Measurements from ENCODE around the gene UCP3. TPM values are rescaled to one million over a fixed set of nuclear protein-coding genes. Genes with fewer than 3 reads are reported as not detected.
A peak's percentile ranks its signal among the peaks of the same experiment; 100 is the strongest.

Gene UCP3
- total RNA-seq, 1 donor from 2014 or later, result 2.0 TPM

- Histone ChIP-seq H3K27ac (ENCODE audit: low read depth, low read length) (no peak overlapping the region), H2AFZ (ENCODE audit: low read depth, low read length) (no peak overlapping the region), H3K4me2 (ENCODE audit: low read length) (no peak overlapping the region), H3K27me3 (ENCODE audit: insufficient read depth, low read length) (no peaks in the 10 kb centered on the region), H4K20me1 (ENCODE audit: insufficient read depth, low read length) (no peaks in the 10 kb centered on the region), H3K9me3 (ENCODE audit: insufficient read depth, low read depth, low read length) (no peaks in the 10 kb centered on the region), H3K36me3 (ENCODE audit: insufficient read depth, low read length) (no peaks in the 10 kb centered on the region), H3K4me1 (ENCODE audit: insufficient read depth, low read length) (no peaks in the 10 kb centered on the region), H3K79me2 (ENCODE audit: insufficient read depth, low read length) (no peaks in the 10 kb centered on the region), H3K9ac (ENCODE audit: low read length) (no peak overlapping the region), H3K4me3 (ENCODE audit: insufficient read depth, low read depth, low read length) (no peak overlapping the region)
- peaks cover 5% of the 10 kb centered on the region for H3K4me1 Mint-ChIP-seq (ENCODE audit: low read depth, unreplicated experiment)
- no peak for TF ChIP-seq EZH2 (IDR thresholded peaks at IDR 0.05; ENCODE audit: insufficient read depth, low read length)
- no peak for TF ChIP-seq CTCF (IDR thresholded peaks at IDR 0.05; ENCODE audit: insufficient read depth, low read depth, low read length)
- FAIRE-seq (no peak), DNase-seq (ENCODE audit: low read depth) (no peak)
- no peak overlapping the region for H3K4me3 Mint-ChIP-seq (ENCODE audit: unreplicated experiment)
- H3K27ac Mint-ChIP-seq (ENCODE audit: unreplicated experiment), result no peak overlapping the region
- H3K9me3 Mint-ChIP-seq (ENCODE audit: unreplicated experiment), result no peaks in the 10 kb centered on the region
- peaks cover 3% of the 10 kb centered on the region for H3K36me3 Mint-ChIP-seq (ENCODE audit: low read depth, unreplicated experiment)
- H3K27me3 Mint-ChIP-seq (ENCODE audit: low read depth, unreplicated experiment), result no peaks in the 10 kb centered on the region
Measured at GRCh38 chr11:73969091-73969490, 39.8 kb downstream of the UCP3 start.

- no peak overlapping the region for H3K27ac Mint-ChIP-seq (ENCODE audit: unreplicated experiment)
- Histone ChIP-seq H3K9me3 (ENCODE audit: insufficient read depth, low read depth, low read length) (no peaks in the 10 kb centered on the region), H3K9ac (ENCODE audit: low read length) (no peak overlapping the region), H3K27ac (ENCODE audit: low read depth, low read length) (no peak overlapping the region), H3K4me1 (ENCODE audit: insufficient read depth, low read length) (no peaks in the 10 kb centered on the region), H3K27me3 (ENCODE audit: insufficient read depth, low read length) (no peaks in the 10 kb centered on the region), H2AFZ (ENCODE audit: low read depth, low read length) (no peak overlapping the region), H3K4me2 (ENCODE audit: low read length) (no peak overlapping the region), H3K4me3 (ENCODE audit: insufficient read depth, low read depth, low read length) (no peak overlapping the region), H3K36me3 (ENCODE audit: insufficient read depth, low read length) (no peaks in the 10 kb centered on the region), H3K79me2 (ENCODE audit: insufficient read depth, low read length) (no peaks in the 10 kb centered on the region), H4K20me1 (ENCODE audit: insufficient read depth, low read length) (no peaks in the 10 kb centered on the region)
- no peaks in the 10 kb centered on the region for H3K9me3 Mint-ChIP-seq (ENCODE audit: unreplicated experiment)
- H3K27me3 Mint-ChIP-seq (ENCODE audit: low read depth, unreplicated experiment), result no peaks in the 10 kb centered on the region
- no peak for FAIRE-seq
- peaks cover 3% of the 10 kb centered on the region for H3K4me1 Mint-ChIP-seq (ENCODE audit: low read depth, unreplicated experiment)
- no peak for DNase-seq (ENCODE audit: low read depth)
- peaks cover 3% of the 10 kb centered on the region for H3K36me3 Mint-ChIP-seq (ENCODE audit: low read depth, unreplicated experiment)
- H3K4me3 Mint-ChIP-seq (ENCODE audit: unreplicated experiment), result peak overlapping the region; percentile 5
- TF ChIP-seq EZH2 (IDR thresholded peaks at IDR 0.05; ENCODE audit: insufficient read depth, low read length), result no peak
- no peak for TF ChIP-seq CTCF (IDR thresholded peaks at IDR 0.05; ENCODE audit: insufficient read depth, low read depth, low read length)
Measured at GRCh38 chr11:73968356-73968966, 40.4 kb downstream of the UCP3 start.

- FAIRE-seq (no peak), DNase-seq (ENCODE audit: low read depth) (no peak)
- H3K9me3 Mint-ChIP-seq (ENCODE audit: unreplicated experiment), result no peaks in the 10 kb centered on the region
- Histone ChIP-seq H3K79me2 (ENCODE audit: insufficient read depth, low read length) (no peaks in the 10 kb centered on the region), H3K4me2 (ENCODE audit: low read length) (no peak overlapping the region), H3K36me3 (ENCODE audit: insufficient read depth, low read length) (no peaks in the 10 kb centered on the region), H3K27ac (ENCODE audit: low read depth, low read length) (no peak overlapping the region), H3K4me1 (ENCODE audit: insufficient read depth, low read length) (no peaks in the 10 kb centered on the region), H3K9me3 (ENCODE audit: insufficient read depth, low read depth, low read length) (no peaks in the 10 kb centered on the region), H3K27me3 (ENCODE audit: insufficient read depth, low read length) (no peaks in the 10 kb centered on the region), H3K4me3 (ENCODE audit: insufficient read depth, low read depth, low read length) (no peak overlapping the region), H2AFZ (ENCODE audit: low read depth, low read length) (no peak overlapping the region), H3K9ac (ENCODE audit: low read length) (no peak overlapping the region), H4K20me1 (ENCODE audit: insufficient read depth, low read length) (no peaks in the 10 kb centered on the region)
- peaks cover 5% of the 10 kb centered on the region for H3K4me1 Mint-ChIP-seq (ENCODE audit: low read depth, unreplicated experiment)
- H3K4me3 Mint-ChIP-seq (ENCODE audit: unreplicated experiment), result no peak overlapping the region
- no peaks in the 10 kb centered on the region for H3K27me3 Mint-ChIP-seq (ENCODE audit: low read depth, unreplicated experiment)
- H3K36me3 Mint-ChIP-seq (ENCODE audit: low read depth, unreplicated experiment), result no peaks in the 10 kb centered on the region
- no peak for TF ChIP-seq EZH2 (IDR thresholded peaks at IDR 0.05; ENCODE audit: insufficient read depth, low read length)
- no peak for TF ChIP-seq CTCF (IDR thresholded peaks at IDR 0.05; ENCODE audit: insufficient read depth, low read depth, low read length)
- H3K27ac Mint-ChIP-seq (ENCODE audit: unreplicated experiment), result no peak overlapping the region
Measured at GRCh38 chr11:73965764-73966121, 43.1 kb downstream of the UCP3 start.
